NT2/D1 (cell line): ENCODE data around the gene ELP4.

ENCODE experiments used
- DNase-seq: peaks from one replicate; pipeline ENCODE4 v3.0.0-alpha.2; 2011; ENCODE audit warnings: low read depth, low spot score
- H3K27me3 ChIP-seq: 2 replicates; pipeline ENCODE4 v1.6.0; 2011; ENCODE audit warnings: mild to moderate bottlenecking; ENCODE audit not compliant: insufficient read length, insufficient read depth
- H3K36me3 ChIP-seq: 2 replicates; pipeline ENCODE4 v1.6.1; 2011; ENCODE audit warnings: mild to moderate bottlenecking, low read length, mixed read lengths; ENCODE audit not compliant: insufficient read depth, insufficient read length
- H3K4me1 ChIP-seq: 2 replicates; pipeline ENCODE4 v1.5.1; 2011; ENCODE audit not compliant: insufficient read depth, insufficient read length
- H3K4me3 ChIP-seq: 2 replicates; pipeline ENCODE4 v1.5.1; 2011; ENCODE audit warnings: low read depth; ENCODE audit not compliant: insufficient read length
- H3K9ac ChIP-seq: 2 replicates; pipeline ENCODE4 v1.6.0; 2011; ENCODE audit warnings: low read depth; ENCODE audit not compliant: insufficient read length
- H3K9me3 ChIP-seq: 2 replicates; pipeline ENCODE4 v1.5.1; 2011; ENCODE audit warnings: mild to moderate bottlenecking, low read length; ENCODE audit not compliant: insufficient read depth
- SUZ12 ChIP-seq: IDR thresholded peaks from 2 replicates; pipeline ENCODE4 v1.6.1; 2011; ENCODE audit not compliant: insufficient read length, insufficient read depth; ENCODE audit errors: extremely low read depth
- YY1 ChIP-seq: IDR thresholded peaks from 2 replicates; pipeline ENCODE4 v1.6.1; 2011; ENCODE audit not compliant: insufficient read length, insufficient read depth
- ZNF274 ChIP-seq: IDR thresholded peaks from 2 replicates; pipeline ENCODE4 v1.6.1; 2011; ENCODE audit warnings: mild to moderate bottlenecking, low read depth, low read length

ELP4 gene

GRCh38 chr11:31816468-31817053, 307.0 kb downstream of the ELP4 start:
- Histone ChIP-seq H3K4me3 (no peak overlapping the region), H3K9me3 (no peaks in the 10 kb centered on the region), H3K9ac (no peak overlapping the region), H3K36me3 (no peaks in the 10 kb centered on the region), H3K4me1 (peaks cover 11% of the 10 kb centered on the region), H3K27me3 (peaks cover 100% of the 10 kb centered on the region)
- TF ChIP-seq SUZ12 = no peak
- no peak for TF ChIP-seq YY1
- TF ChIP-seq ZNF274 = no peak
- no peak for DNase-seq

GRCh38 chr11:31817054-31817620, 307.6 kb downstream of the ELP4 start:
- no peak for DNase-seq
- H3K9ac ChIP-seq = no peak overlapping the region
- TF ChIP-seq ZNF274 = no peak
- TF ChIP-seq SUZ12 = peak; percentile 75
- H3K4me3 ChIP-seq = no peak overlapping the region
- peaks cover 11% of the 10 kb centered on the region for H3K4me1 ChIP-seq
- no peaks in the 10 kb centered on the region for H3K9me3 ChIP-seq
- peaks cover 100% of the 10 kb centered on the region for H3K27me3 ChIP-seq
- H3K36me3 ChIP-seq = no peaks in the 10 kb centered on the region

GRCh38 chr11:31817621-31818424, 308.3 kb downstream of the ELP4 start:
- peaks cover 100% of the 10 kb centered on the region for H3K27me3 ChIP-seq
- DNase-seq = no peak
- H3K4me1 ChIP-seq = peaks cover 9% of the 10 kb centered on the region
- no peak overlapping the region for H3K9ac ChIP-seq
- peak overlapping the region; percentile 18 for H3K4me3 ChIP-seq
- TF ChIP-seq YY1 (no peak), SUZ12 (peak; percentile 78)
- H3K36me3 ChIP-seq = no peaks in the 10 kb centered on the region
- H3K9me3 ChIP-seq = no peaks in the 10 kb centered on the region

- Histone ChIP-seq H3K9ac (no peak overlapping the region), H3K4me3 (peak overlapping the region; percentile 12), H3K27me3 (peaks cover 100% of the 10 kb centered on the region), H3K9me3 (no peaks in the 10 kb centered on the region), H3K4me1 (peaks cover 10% of the 10 kb centered on the region), H3K36me3 (no peaks in the 10 kb centered on the region)
- TF ChIP-seq YY1 (no peak), SUZ12 (no peak), ZNF274 (no peak)
- DNase-seq = no peak
These were observed 308.8 kb downstream of the ELP4 start for GRCh38 chr11:31818425-31818755.

GRCh38 chr11:31818874-31819331, 309.3 kb downstream of the ELP4 start:
- H3K4me1 ChIP-seq = peaks cover 14% of the 10 kb centered on the region

GRCh38 chr11:31819621-31820437, 310.3 kb downstream of the ELP4 start:
- Histone ChIP-seq H3K4me1 (peaks cover 11% of the 10 kb centered on the region), H3K36me3 (no peaks in the 10 kb centered on the region), H3K4me3 (peak overlapping the region; percentile 11), H3K9me3 (no peaks in the 10 kb centered on the region), H3K27me3 (peaks cover 100% of the 10 kb centered on the region), H3K9ac (no peak overlapping the region)
- DNase-seq = no peak
- TF ChIP-seq ZNF274 (no peak), YY1 (no peak), SUZ12 (peak; percentile 28)

More at GRCh38 chr11:31818874-31819331, 309.3 kb downstream of the ELP4 start:
- Histone ChIP-seq H3K36me3 (no peaks in the 10 kb centered on the region), H3K27me3 (peaks cover 100% of the 10 kb centered on the region), H3K9ac (no peak overlapping the region), H3K4me3 (no peak overlapping the region), H3K9me3 (no peaks in the 10 kb centered on the region)
- TF ChIP-seq ZNF274 (no peak), YY1 (no peak), SUZ12 (no peak)
- no peak for DNase-seq
